Sigmoid colon (tissue), 7 donors: Measurements from ENCODE around the gene SYT13. TPM values are rescaled to one million over a fixed set of nuclear protein-coding genes. Genes with fewer than 3 reads are reported as not detected.

Experiments
- DNase-seq: peaks from one replicate; pipeline ENCODE4 v3.0.0-alpha.2; 2019
- H3K27ac ChIP-seq, 4 donors: fragments of 200-600 bp; sonication (generic); one replicate each; pipeline ENCODE4 v1.5.1; 2016 to 2019; ENCODE audit warnings: mild to moderate bottlenecking in 1 of 4
- H3K27me3 ChIP-seq, 3 donors: fragments of 200-600 bp; sonication (generic); one replicate each; pipeline ENCODE4 v1.5.1; 2019; ENCODE audit warnings: mild to moderate bottlenecking in 1 of 3
- H3K36me3 ChIP-seq, 4 donors: fragments of 200-600 bp; sonication (generic); one replicate each; pipeline ENCODE4 v1.5.1; 2016 to 2019
- H3K4me1 ChIP-seq, 4 donors: fragments of 200-600 bp; sonication (generic); one replicate each; pipeline ENCODE4 v1.5.1; 2017 to 2019
- H3K4me3 ChIP-seq, 4 donors: fragments of 200-600 bp; sonication (generic); one replicate each; pipeline ENCODE4 v1.5.1; 2017 to 2019; ENCODE audit warnings: mild to moderate bottlenecking in 2 of 4, moderate library complexity in 1 of 4
- H3K9me3 ChIP-seq, 4 donors: fragments of 200-600 bp in 3 of 4; sonication (generic) in 3 of 4; one replicate each; pipeline versions ENCODE4 v1.5.1 to v1.6.1; 2013 to 2019
- EP300 ChIP-seq, 4 donors: sonication (generic); formaldehyde crosslinking; IDR thresholded peaks; one replicate each; pipeline ENCODE4 v1.6.1; 2017; ENCODE audit warnings: antibody characterized with exemption in 4 of 4
- POLR2A ChIP-seq, 2 donors: fragments of 450-650 bp; IDR thresholded peaks; one replicate each; pipeline ENCODE4 v1.6.1; 2016; ENCODE audit warnings: antibody characterized with exemption in 2 of 2, mild to moderate bottlenecking in 2 of 2, moderate library complexity in 2 of 2
- POLR2AphosphoS5 ChIP-seq, 4 donors: sonication (generic); formaldehyde crosslinking; IDR thresholded peaks; one replicate each; pipeline ENCODE4 v1.6.1; 2017; ENCODE audit warnings: antibody characterized with exemption in 4 of 4
- WGBS, 2 donors: extraction: QIAGEN DNeasy Blood & Tissue Kit; methylation state at CpG; one replicate each; pipeline ENCODE4 v1.1.7; 2013; 5-methylcytosine and 5-hydroxymethylcytosine counted together
- intact Hi-C: fragments of 100-400 bp; cut with DNase I; formaldehyde crosslinking; loops from one replicate; pipeline ENCODE4 v1.15.1; 2023
- polyA plus RNA-seq, 3 donors: library from polyadenylated mRNA; stranded (reverse); fragments of 200-250 nt; gene quantifications; one replicate each; pipeline ENCODE4 v1.2.3, GENCODE V29; 2013
- total RNA-seq, 4 donors: library from RNA; depleted of rRNA; stranded (reverse); fragments of >200 nt; gene quantifications; one replicate each; pipeline ENCODE4 v1.1.0, GENCODE V29; 2016
- TF ChIP-seq, protein P1 (sequence below), 4 experiments: fragments of 450-650 bp in 3 of 4; fragments of 200-600 bp in 1 of 4; IDR thresholded peaks; one replicate each; pipeline ENCODE4 v1.5.1; 2016 to 2019; ENCODE audit warnings: antibody characterized with exemption in 4 of 4, mild to moderate bottlenecking in 3 of 4, moderate library complexity in 2 of 4
- donor health status: healthy with polysubstance abuse.
- donor health status: Bipolar disorder and iron deficiency.
- donor health status: healthy.

SYT13 gene, protein sequence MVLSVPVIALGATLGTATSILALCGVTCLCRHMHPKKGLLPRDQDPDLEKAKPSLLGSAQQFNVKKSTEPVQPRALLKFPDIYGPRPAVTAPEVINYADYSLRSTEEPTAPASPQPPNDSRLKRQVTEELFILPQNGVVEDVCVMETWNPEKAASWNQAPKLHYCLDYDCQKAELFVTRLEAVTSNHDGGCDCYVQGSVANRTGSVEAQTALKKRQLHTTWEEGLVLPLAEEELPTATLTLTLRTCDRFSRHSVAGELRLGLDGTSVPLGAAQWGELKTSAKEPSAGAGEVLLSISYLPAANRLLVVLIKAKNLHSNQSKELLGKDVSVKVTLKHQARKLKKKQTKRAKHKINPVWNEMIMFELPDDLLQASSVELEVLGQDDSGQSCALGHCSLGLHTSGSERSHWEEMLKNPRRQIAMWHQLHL
- total RNA-seq: 1 to 10 TPM; 2.0 to 5.4 (median 4.1) TPM
- 1 to 10 TPM; 2.4 to 8.1 (median 3.2) TPM for polyA plus RNA-seq

DNA sequence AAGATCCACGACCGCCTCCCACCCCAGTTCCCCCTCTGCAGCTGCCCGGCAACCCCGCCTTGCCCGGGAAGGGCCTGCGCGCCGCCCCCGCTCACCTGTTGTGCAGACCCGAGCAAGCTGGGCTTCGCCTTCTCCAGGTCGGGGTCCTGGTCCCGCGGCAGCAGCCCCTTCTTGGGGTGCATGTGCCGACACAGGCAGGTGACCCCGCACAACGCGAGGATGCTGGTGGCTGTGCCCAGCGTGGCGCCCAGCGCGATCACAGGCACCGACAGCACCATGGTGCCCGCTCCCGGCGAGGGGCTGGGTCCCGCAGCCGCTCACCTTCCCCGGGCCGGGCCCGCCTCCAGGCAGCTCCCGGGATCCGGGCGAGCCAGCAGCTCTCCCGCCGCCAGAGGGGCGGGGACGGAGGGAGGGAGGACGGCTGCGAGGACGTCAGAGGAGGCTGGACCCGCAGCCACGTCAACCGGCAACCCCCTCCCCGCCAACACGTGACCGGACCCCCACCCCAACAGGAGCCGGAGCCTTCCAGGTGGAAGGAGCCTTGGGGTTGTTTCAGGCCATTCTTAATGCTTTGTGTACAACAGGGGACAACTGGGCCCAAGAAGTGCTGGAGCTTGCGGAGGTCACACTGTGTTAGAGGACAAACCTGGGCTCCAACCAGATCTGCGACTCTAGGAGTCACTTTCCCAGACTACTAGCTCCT lies at the start of gene SYT13:
Gene SYT13, minus strand, starts transcription at position 412 of the 703 bp plus-strand sequence. Its CDS starts 134 bp downstream, at position 278.
- TF ChIP-seq POLR2AphosphoS5 (IDR thresholded peaks at IDR 0.05) (no peak), POLR2A (IDR thresholded peaks at IDR 0.05) (peak in 1 of 2 donors; percentile 61)
- 1 to 3% methylated on average over 50 of the region's 50 CpGs for WGBS, 2 donors
- H3K4me3 ChIP-seq: peak within 1 kb of the TSS in 3 of 4 donors; percentile 34 to 46 (median 41)

DNA sequence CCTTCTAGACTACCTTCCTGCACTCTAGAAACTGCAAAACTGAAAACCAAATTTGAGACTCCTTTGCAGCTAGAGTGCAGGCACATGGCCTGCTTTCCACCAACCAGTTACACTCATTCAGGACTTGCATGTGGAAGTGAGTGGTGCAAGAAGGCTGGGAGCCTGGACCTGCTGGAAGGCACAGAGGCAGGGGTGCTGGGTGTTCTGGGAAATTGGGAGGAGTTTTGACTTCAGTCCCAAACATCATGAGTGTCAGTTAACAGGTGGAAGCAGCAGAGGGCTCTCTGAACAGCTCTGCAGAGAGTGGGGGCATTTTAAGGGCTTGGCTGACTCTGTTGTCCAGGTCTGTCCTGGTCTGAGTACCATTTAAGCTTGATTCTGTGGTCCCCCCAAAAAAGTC lies 49.3 kb upstream of the SYT13 start:
- no peak overlapping the region for H3K4me3 ChIP-seq
- H3K9me3 ChIP-seq: no peaks in the 10 kb centered on the region
- TF ChIP-seq POLR2AphosphoS5 (IDR thresholded peaks at IDR 0.05) (no peak), POLR2A (IDR thresholded peaks at IDR 0.05) (no peak), EP300 (IDR thresholded peaks at IDR 0.05) (no peak)
- TF ChIP-seq, protein P1, sequence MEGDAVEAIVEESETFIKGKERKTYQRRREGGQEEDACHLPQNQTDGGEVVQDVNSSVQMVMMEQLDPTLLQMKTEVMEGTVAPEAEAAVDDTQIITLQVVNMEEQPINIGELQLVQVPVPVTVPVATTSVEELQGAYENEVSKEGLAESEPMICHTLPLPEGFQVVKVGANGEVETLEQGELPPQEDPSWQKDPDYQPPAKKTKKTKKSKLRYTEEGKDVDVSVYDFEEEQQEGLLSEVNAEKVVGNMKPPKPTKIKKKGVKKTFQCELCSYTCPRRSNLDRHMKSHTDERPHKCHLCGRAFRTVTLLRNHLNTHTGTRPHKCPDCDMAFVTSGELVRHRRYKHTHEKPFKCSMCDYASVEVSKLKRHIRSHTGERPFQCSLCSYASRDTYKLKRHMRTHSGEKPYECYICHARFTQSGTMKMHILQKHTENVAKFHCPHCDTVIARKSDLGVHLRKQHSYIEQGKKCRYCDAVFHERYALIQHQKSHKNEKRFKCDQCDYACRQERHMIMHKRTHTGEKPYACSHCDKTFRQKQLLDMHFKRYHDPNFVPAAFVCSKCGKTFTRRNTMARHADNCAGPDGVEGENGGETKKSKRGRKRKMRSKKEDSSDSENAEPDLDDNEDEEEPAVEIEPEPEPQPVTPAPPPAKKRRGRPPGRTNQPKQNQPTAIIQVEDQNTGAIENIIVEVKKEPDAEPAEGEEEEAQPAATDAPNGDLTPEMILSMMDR (IDR thresholded peaks at IDR 0.05): no peak
- H3K27ac ChIP-seq: no peak overlapping the region
- intact Hi-C loops: loop anchor here (10.0 kb wide), 1 partner anchor 151 kb away; no protein-coding TSS in a partner anchor
- peaks cover 0 to 4% (median 0%) of the 10 kb centered on the region in 3 donors for H3K27me3 ChIP-seq
- H3K4me1 ChIP-seq: peaks cover 0 to 22% (median 14%) of the 10 kb centered on the region in 4 donors
- DNase-seq: no peak
- H3K36me3 ChIP-seq: no peaks in the 10 kb centered on the region

More for the DNA sequence above, at the start of gene SYT13:
- Histone ChIP-seq H3K27me3 (peaks cover 13 to 73% (median 35%) of the 10 kb centered on the region in 3 donors), H3K36me3 (no peaks in the 10 kb centered on the region), H3K9me3 (peaks cover 0 to 4% (median 0%) of the 10 kb centered on the region in 4 donors), H3K27ac (no peak within 1 kb of the TSS), H3K4me1 (peaks cover 0 to 10% (median 8%) of the 10 kb centered on the region in 4 donors)
- DNase-seq: no peak
- intact Hi-C loops: no loop called here

DNA sequence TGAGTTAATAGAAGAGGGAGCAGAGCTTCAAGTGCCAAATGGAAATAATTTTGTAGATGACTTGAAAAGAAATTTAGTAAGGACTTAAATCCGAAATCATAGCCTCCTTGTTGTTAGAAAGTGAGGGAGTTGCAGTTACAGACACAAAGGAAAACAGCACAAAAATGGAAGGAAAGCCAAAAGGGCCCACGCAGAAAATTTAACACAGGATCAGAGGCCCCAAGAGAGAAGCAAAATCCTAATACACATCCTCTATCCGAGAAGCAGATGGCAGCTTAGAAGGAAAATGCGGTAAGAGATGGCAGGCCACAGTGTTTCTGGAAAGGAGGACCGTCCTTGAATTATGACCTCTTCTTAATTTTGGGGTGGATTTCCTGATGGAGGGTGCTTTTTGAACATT lies 48.7 kb upstream of the SYT13 start:
- Histone ChIP-seq H3K4me1 (peaks cover 0 to 16% (median 11%) of the 10 kb centered on the region in 4 donors), H3K36me3 (no peaks in the 10 kb centered on the region), H3K27ac (no peak overlapping the region), H3K4me3 (no peak overlapping the region), H3K27me3 (peaks cover 0 to 4% (median 0%) of the 10 kb centered on the region in 3 donors), H3K9me3 (no peaks in the 10 kb centered on the region)
- TF ChIP-seq POLR2AphosphoS5 (IDR thresholded peaks at IDR 0.05) (no peak), EP300 (IDR thresholded peaks at IDR 0.05) (no peak), POLR2A (IDR thresholded peaks at IDR 0.05) (no peak)
- TF ChIP-seq, protein P1 (IDR thresholded peaks at IDR 0.05): no peak
- intact Hi-C loops: loop anchor here (5.0 to 10.0 kb wide), 3 partner anchors 43 to 398 kb away; no protein-coding TSS in a partner anchor
- 89 to 94% methylated on average over 5 of the region's 5 CpGs for whole genome bisulfite sequencing, 2 donors
- no peak for DNase-seq

DNA sequence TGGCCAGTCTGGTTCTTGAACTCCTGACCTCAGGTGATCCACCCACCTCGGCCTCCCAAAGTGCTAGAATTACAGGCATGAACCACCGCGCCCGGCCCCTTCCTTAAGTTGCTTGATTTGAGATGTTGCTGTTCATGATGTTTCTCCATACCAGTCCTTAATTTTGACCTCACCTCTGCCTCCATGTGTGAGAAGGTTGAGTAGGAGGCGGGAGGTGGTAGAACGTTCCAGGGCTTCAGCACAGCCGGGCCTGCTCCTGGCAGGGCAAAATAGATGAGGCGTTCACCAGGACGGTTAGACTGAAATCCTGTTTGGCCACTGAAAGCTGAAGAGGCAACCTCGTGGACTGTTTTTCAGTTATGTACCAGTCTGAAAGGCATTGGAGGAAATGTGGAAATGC lies 48.3 kb upstream of the SYT13 start:
- Histone ChIP-seq H3K27me3 (peaks cover 0 to 4% (median 0%) of the 10 kb centered on the region in 3 donors), H3K4me1 (peaks cover 0 to 12% (median 10%) of the 10 kb centered on the region in 4 donors), H3K27ac (peak overlapping the region in 2 of 4 donors; percentile 59 to 73), H3K36me3 (no peaks in the 10 kb centered on the region), H3K9me3 (no peaks in the 10 kb centered on the region), H3K4me3 (no peak overlapping the region)
- DNase-seq: no peak
- intact Hi-C loops: loop anchor here (5.0 to 10.0 kb wide), 3 partner anchors 42 to 397 kb away; no protein-coding TSS in a partner anchor
- 90 to 96% methylated on average over 10 of the region's 10 CpGs for WGBS, 2 donors
- TF ChIP-seq POLR2AphosphoS5 (IDR thresholded peaks at IDR 0.05): no peak

DNA sequence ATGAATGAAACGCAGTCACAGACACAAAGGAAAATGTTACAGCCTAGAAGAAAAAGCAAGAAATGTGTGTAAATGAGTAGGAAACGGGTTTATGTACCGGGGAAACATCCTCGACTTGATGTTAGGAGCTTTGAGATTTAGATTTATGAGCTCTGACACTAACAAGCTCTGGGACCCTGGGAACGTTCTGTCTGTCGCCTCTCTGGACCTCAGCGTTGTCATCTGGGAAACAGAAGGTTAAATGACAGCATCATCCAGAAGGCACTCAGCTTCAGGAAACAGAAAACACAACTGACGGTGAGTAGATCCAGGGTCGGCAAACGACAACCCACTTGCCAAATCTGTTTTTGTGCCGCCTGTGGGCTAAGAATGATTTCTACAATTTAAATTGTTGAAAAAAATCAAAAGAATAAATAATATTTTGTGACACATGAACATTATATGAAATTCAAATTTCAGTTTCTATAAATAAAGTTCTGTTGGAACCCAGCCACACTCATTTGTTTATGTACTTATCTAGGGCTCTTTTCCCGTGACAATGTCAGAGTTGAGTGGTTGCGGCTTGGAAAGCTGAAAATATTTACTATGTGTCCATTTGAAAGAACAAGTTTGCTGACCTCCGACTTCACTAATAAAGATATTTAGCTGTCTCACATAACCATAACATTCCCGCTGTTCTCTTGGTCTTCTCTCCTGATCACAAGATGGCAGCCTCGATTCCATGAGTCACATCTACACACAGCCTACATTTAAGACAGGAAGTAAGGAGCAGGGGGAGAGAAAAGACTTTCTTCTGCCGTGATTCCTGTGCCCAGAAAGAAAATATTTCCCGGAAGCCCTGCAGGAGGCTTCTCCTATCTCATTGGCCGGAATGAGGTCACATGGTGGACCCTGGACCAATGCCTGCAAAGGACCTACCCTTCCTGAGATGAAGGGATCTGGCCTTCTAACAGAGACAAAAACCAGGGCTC lies 47.1 kb upstream of the SYT13 start:
- Histone ChIP-seq H3K4me1 (peaks cover 0 to 12% (median 10%) of the 10 kb centered on the region in 4 donors), H3K36me3 (no peaks in the 10 kb centered on the region), H3K27ac (peak overlapping the region; percentile 21 to 73 (median 58)), H3K27me3 (no peaks in the 10 kb centered on the region), H3K4me3 (peak overlapping the region; percentile 0 to 26 (median 12)), H3K9me3 (no peaks in the 10 kb centered on the region)
- 52 to 56% methylated on average over 19 of the region's 19 CpGs for WGBS, 2 donors
- intact Hi-C loops: loop anchor here (5.0 to 10.0 kb wide), 3 partner anchors 41 to 396 kb away; no protein-coding TSS in a partner anchor
- TF ChIP-seq EP300 (IDR thresholded peaks at IDR 0.05) (no peak), POLR2AphosphoS5 (IDR thresholded peaks at IDR 0.05) (peak in 1 of 4 donors; percentile 24)
- DNase-seq: peak; percentile 85
